ENCODE measurements around the gene ARMC8. TPM values are rescaled to one million over a fixed set of nuclear protein-coding genes. Genes with fewer than 3 reads are reported as not detected.

ARMC8 gene
- total RNA-seq, 1 experiment from 2014 or later, result 63.6 TPM

GRCh38 chr3:138317687-138318086 lies 130.6 kb downstream of the ARMC8 start:
- WGBS (ENCODE audit: extremely low coverage, insufficient read length, low lambda C conversion rate), result no CpG with 5 or more reads among the region's 1 CpG

More at GRCh38 chr3:138317687-138318086, 130.6 kb downstream of the ARMC8 start:
- no peak overlapping the region for H3K14ac ChIP-seq (ENCODE audit: insufficient read depth, low read length)
- H3K36me3 Mint-ChIP-seq (ENCODE audit: insufficient read depth in 1 of 3, low read depth in 3 of 3), result no peaks in the 10 kb centered on the region
- H3K23me2 ChIP-seq (ENCODE audit: insufficient read length, low read depth, low read length, poor library complexity, severe bottlenecking), result no peaks in the 10 kb centered on the region
- no peak overlapping the region for H3K27ac ChIP-seq (ENCODE audit: insufficient read length, low read depth, low read length)
- no peaks in the 10 kb centered on the region for H3K79me2 ChIP-seq (ENCODE audit: insufficient read depth, low read length)
- H4K91ac ChIP-seq (ENCODE audit: insufficient read length, low read depth, low read length), result no peak overlapping the region
- no peaks in the 10 kb centered on the region for H3K9me3 ChIP-seq (ENCODE audit: control insufficient read depth, low read depth, low read length)
- no peak overlapping the region for H2AFZ ChIP-seq (ENCODE audit: low read length)
- H3K4me1 ChIP-seq (ENCODE audit: insufficient read depth, low read length), result peaks cover 2% of the 10 kb centered on the region; the same call in 1 of the 2 replicates
- no peak overlapping the region for H4K5ac ChIP-seq (ENCODE audit: insufficient read length, low read depth, low read length)
- H3K4me2 ChIP-seq (ENCODE audit: insufficient read depth, insufficient read length, low read length), result no peak overlapping the region
- H4K20me1 ChIP-seq (ENCODE audit: control insufficient read depth, insufficient read depth, insufficient read length), result no peaks in the 10 kb centered on the region
- H3K27me3 ChIP-seq (ENCODE audit: insufficient read depth, low read length), result no peaks in the 10 kb centered on the region
- TF ChIP-seq CTCF (conservative IDR thresholded peaks at IDR 0.05), result no peak
- no peak overlapping the region for H2BK5ac ChIP-seq (ENCODE audit: insufficient read length, low read length)
- H3K27ac Mint-ChIP-seq, result no peak overlapping the region
- no peaks in the 10 kb centered on the region for H3K9me3 Mint-ChIP-seq
- H3K23ac ChIP-seq (ENCODE audit: insufficient read length, low read depth, low read length), result no peak overlapping the region
- H3K56ac ChIP-seq (ENCODE audit: insufficient read length, low read depth, low read length), result no peak overlapping the region
- peaks cover 5% of the 10 kb centered on the region for H3K27me3 Mint-ChIP-seq (ENCODE audit: low read depth)
- DNase-seq, result no peak
- H3K4me1 Mint-ChIP-seq, result peaks cover 9 to 11% of the 10 kb centered on the region in 2 experiments
- no peaks in the 10 kb centered on the region for H3K79me1 ChIP-seq (ENCODE audit: insufficient read depth, low read depth, low read length, poor library complexity, severe bottlenecking)
- no peak overlapping the region for H2BK15ac ChIP-seq (ENCODE audit: low read depth, low read length)
- no peak overlapping the region for H3K9ac ChIP-seq (ENCODE audit: extremely low read depth, insufficient read length, low read length)
- no peak overlapping the region for H2AK5ac ChIP-seq (ENCODE audit: insufficient read length, low read length)
- no peak overlapping the region for H3K4me3 Mint-ChIP-seq
- no peak overlapping the region for H3K18ac ChIP-seq (ENCODE audit: insufficient read length, low read depth, low read length)
- H4K8ac ChIP-seq (replicated peaks; ENCODE audit: insufficient read length, low read depth, low read length), result no peak overlapping the region
- H3K4ac ChIP-seq (ENCODE audit: low read depth, low read length), result no peak overlapping the region
- no peak overlapping the region for H2BK12ac ChIP-seq (ENCODE audit: insufficient read length, low read depth, low read length)
- no peak overlapping the region for H3T11ph ChIP-seq (ENCODE audit: low read length)
- H2BK120ac ChIP-seq (ENCODE audit: low read depth, low read length, poor library complexity, severe bottlenecking), result no peak overlapping the region
- no peak overlapping the region for H2BK20ac ChIP-seq (ENCODE audit: low read depth, low read length, poor library complexity, severe bottlenecking)

Measured in H9 (cell line).